K562 (cell line): Measurements from ENCODE around the gene DCXR. TPM values are rescaled to one million over a fixed set of nuclear protein-coding genes. Genes with fewer than 3 reads are reported as not detected.

ENCODE experiments used
- ELF1 ChIP-seq: fragments of 200-800 bp; sonication (Bioruptor generic); IDR thresholded peaks from 2 replicates; pipeline ENCODE4 v1.6.1; 2016; ENCODE audit warnings: missing genetic modification characterization, missing compliant biosample characterization
- HNRNPUL1 ChIP-seq: fragments of 200-400 bp; formaldehyde crosslinking; IDR thresholded peaks from 2 replicates; pipeline ENCODE4 v1.6.1; 2017; ENCODE audit warnings: low read length
- KDM5B ChIP-seq: fragments of 200-600 bp; sonication (generic); IDR thresholded peaks from 2 replicates; pipeline ENCODE4 v1.6.1; 2012; ENCODE audit warnings: low read depth, mild to moderate bottlenecking, moderate library complexity, low read length, control low read depth, inconsistent platforms; ENCODE audit not compliant: insufficient replicate concordance
- KLF6 ChIP-seq: fragments of 250-450 bp; sonication (Bioruptor Pico); IDR thresholded peaks from 2 replicates; pipeline ENCODE4 v1.4.0; 2020; ENCODE audit warnings: mild to moderate bottlenecking, moderate library complexity, borderline replicate concordance
- MYC ChIP-seq, 2 experiments: fragments of 250-450 bp in 1 of 2; sonication (Bioruptor Pico) in 1 of 2; IDR thresholded peaks; 2 replicates each; pipeline versions ENCODE4 v1.5.1 to v1.6.1; 2012 to 2021; ENCODE audit warnings: low read depth in 2 of 2, borderline replicate concordance in 1 of 2, improper control_type of control experiment in 1 of 2, low read length in 1 of 2, mild to moderate bottlenecking in 1 of 2, moderate library complexity in 1 of 2
- PYGO2 ChIP-seq: fragments of 450-650 bp; IDR thresholded peaks from 2 replicates; pipeline ENCODE4 v1.6.1; 2016; ENCODE audit warnings: mild to moderate bottlenecking, missing genetic modification characterization, moderate library complexity, missing compliant biosample characterization
- SAFB2 ChIP-seq: fragments of 200-400 bp; formaldehyde crosslinking; IDR thresholded peaks from 2 replicates; pipeline ENCODE4 v1.6.1; 2018; ENCODE audit warnings: borderline replicate concordance, low read length, low read depth, moderate library complexity; ENCODE audit not compliant: severe bottlenecking
- TCF3 ChIP-seq: sonication (generic); formaldehyde crosslinking; IDR thresholded peaks from 2 replicates; pipeline ENCODE4 v1.4.0; 2020; ENCODE audit warnings: mild to moderate bottlenecking, missing genetic modification reagents
- ZBTB7A ChIP-seq: IDR thresholded peaks from 2 replicates; pipeline ENCODE4 v1.6.1; 2011; ENCODE audit warnings: low read depth, mild to moderate bottlenecking, low read length, moderate library complexity, borderline replicate concordance; ENCODE audit not compliant: control insufficient read depth
- ZEB2 ChIP-seq: fragments of 450-650 bp; IDR thresholded peaks from 2 replicates; pipeline ENCODE4 v1.6.1; 2016
- polyA plus RNA-seq, 8 experiments: library from polyadenylated mRNA; depleted of rRNA in 4 of 8; stranded (reverse) in 5 of 8; unstranded in 3 of 8; fragments of >200 nt; fragmentation: Nextera tagmentation in 2 of 8; fragmentation: Illumina TruSeq in 1 of 8; extraction: Ambion mirVana in 2 of 8; extraction: Trizol in 1 of 8; gene quantifications; 2 replicates each; pipeline versions ENCODE4 v1.2.1 to v1.2.3, GENCODE V29; 2011 to 2014; ENCODE audit warnings: inconsistent platforms in 1 of 8, missing spikeins in 1 of 8
- total RNA-seq, 7 experiments: library from RNA; depleted of rRNA in 6 of 7; stranded (reverse); fragments of >200 nt in 6 of 7; fragmentation: Illumina TruSeq in 2 of 7; extraction: Trizol in 2 of 7; gene quantifications; 2 replicates each; pipeline versions ENCODE4 v1.2.1 to v1.2.3, GENCODE V29; 2011 to 2021; ENCODE audit warnings: low replicate concordance in 1 of 7
- TF ChIP-seq, protein P1 (sequence below): fragments of 450-650 bp; IDR thresholded peaks from 2 replicates; pipeline ENCODE4 v1.6.1; 2016; ENCODE audit warnings: low read depth
- TF ChIP-seq, protein P2 (sequence below): sonication (generic); formaldehyde crosslinking; IDR thresholded peaks from 2 replicates; pipeline ENCODE4 v1.9.0; 2022; ENCODE audit warnings: mild to moderate bottlenecking, missing genetic modification reagents

The DCXR gene
- total and polyA plus RNA-seq, 9 of the 15 experiments (the other 6 are each of a cell fraction or from before 2014, with no cell fraction given) = 21.3 to 274 (median 156) TPM

DNA sequence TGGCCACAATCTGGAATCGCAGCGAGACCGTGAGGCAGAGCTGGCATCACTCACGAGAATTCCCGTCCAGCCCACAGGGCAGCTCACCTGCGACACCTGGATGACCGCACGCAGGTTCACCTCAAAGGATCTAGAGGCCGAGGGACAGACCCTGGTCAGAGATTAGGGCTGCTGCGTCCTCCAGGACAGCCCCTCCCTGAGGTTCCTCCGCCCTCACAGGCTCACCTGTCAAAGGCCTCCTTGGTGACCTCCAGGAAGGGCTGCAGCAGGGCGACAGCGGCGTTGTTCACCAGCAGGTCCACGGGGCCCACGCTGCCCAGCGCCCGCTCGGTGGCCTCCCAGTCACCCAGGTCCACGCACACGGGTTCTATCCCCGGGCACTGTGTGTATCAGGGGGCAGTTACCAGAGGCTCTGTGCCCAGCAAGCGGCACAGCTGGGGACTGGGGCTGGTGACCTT, 834 bp downstream of the DCXR start (continued):
- TF ChIP-seq, protein P1, sequence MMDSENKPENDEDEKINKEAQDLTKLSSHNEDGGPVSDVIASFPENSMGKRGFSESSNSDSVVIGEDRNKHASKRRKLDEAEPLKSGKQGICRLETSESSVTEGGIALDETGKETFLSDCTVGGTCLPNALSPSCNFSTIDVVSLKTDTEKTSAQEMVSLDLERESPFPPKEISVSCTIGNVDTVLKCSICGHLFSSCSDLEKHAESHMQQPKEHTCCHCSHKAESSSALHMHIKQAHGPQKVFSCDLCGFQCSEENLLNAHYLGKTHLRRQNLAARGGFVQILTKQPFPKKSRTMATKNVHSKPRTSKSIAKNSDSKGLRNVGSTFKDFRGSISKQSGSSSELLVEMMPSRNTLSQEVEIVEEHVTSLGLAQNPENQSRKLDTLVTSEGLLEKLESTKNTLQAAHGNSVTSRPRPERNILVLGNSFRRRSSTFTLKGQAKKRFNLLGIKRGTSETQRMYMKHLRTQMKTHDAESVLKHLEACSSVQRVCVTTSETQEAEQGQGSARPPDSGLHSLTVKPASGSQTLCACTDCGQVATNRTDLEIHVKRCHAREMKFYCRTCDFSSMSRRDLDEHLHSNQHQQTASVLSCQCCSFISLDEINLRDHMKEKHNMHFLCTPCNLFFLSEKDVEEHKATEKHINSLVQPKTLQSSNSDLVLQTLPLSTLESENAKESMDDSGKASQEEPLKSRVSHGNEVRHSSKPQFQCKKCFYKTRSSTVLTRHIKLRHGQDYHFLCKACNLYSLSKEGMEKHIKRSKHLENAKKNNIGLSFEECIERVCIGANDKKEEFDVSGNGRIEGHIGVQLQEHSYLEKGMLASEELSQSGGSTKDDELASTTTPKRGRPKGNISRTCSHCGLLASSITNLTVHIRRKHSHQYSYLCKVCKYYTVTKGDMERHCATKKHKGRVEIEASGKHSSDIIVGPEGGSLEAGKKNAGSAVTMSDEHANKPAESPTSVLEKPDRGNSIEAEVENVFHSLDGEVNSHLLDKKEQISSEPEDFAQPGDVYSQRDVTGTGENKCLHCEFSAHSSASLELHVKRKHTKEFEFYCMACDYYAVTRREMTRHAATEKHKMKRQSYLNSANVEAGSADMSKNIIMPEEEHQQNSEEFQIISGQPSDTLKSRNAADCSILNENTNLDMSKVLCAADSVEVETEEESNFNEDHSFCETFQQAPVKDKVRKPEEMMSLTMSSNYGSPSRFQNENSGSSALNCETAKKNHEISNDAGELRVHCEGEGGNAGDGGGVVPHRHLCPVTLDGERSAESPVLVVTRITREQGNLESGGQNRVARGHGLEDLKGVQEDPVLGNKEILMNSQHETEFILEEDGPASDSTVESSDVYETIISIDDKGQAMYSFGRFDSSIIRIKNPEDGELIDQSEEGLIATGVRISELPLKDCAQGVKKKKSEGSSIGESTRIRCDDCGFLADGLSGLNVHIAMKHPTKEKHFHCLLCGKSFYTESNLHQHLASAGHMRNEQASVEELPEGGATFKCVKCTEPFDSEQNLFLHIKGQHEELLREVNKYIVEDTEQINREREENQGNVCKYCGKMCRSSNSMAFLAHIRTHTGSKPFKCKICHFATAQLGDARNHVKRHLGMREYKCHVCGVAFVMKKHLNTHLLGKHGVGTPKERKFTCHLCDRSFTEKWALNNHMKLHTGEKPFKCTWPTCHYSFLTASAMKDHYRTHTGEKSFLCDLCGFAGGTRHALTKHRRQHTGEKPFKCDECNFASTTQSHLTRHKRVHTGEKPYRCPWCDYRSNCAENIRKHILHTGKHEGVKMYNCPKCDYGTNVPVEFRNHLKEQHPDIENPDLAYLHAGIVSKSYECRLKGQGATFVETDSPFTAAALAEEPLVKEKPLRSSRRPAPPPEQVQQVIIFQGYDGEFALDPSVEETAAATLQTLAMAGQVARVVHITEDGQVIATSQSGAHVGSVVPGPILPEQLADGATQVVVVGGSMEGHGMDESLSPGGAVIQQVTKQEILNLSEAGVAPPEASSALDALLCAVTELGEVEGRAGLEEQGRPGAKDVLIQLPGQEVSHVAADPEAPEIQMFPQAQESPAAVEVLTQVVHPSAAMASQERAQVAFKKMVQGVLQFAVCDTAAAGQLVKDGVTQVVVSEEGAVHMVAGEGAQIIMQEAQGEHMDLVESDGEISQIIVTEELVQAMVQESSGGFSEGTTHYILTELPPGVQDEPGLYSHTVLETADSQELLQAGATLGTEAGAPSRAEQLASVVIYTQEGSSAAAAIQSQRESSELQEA = no peak
- TF ChIP-seq PYGO2 (tag) (no peak), KLF6 (no peak), MYC (IDR thresholded peaks at IDR 0.05; ENCODE audit: low read depth, low read length) (no peak), MYC (CRISPR knock-in tag; IDR thresholded peaks at IDR 0.05; ENCODE audit: borderline replicate concordance, low read depth) (0 out of 2 replicates have a peak, but pooled peaks have one; percentile 57), TCF3 (CRISPR knock-in tag) (no peak), SAFB2 (no peak), KDM5B (peak; percentile 28), ZEB2 (peak; percentile 71; the same call in 1 of the 2 replicates), ELF1 (tag) (no peak), HNRNPUL1 (no peak), ZBTB7A (no peak)
- TF ChIP-seq, protein P2, sequence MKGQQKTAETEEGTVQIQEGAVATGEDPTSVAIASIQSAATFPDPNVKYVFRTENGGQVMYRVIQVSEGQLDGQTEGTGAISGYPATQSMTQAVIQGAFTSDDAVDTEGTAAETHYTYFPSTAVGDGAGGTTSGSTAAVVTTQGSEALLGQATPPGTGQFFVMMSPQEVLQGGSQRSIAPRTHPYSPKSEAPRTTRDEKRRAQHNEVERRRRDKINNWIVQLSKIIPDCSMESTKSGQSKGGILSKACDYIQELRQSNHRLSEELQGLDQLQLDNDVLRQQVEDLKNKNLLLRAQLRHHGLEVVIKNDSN (CRISPR knock-in tag) = peak; percentile 18; the same call in 1 of the 2 replicates
